Gastroesophageal sphincter (tissue), 4 donors: ENCODE results near the gene RBM4B. TPM values are rescaled to one million over a fixed set of nuclear protein-coding genes. Genes with fewer than 3 reads are reported as not detected.
"Not testable (repeated sequence)": the region's sequence is repeated elsewhere in the genome, so short reads cannot be mapped to it uniquely, and the experiment has no call there.

Experiments
- ATAC-seq: fragments of 150-250 bp; one replicate; pipeline ENCODE4 v1.9.1; 2016; ENCODE audit warnings: mild to moderate bottlenecking, moderate library complexity
- H3K27ac ChIP-seq, 4 donors: fragments of 200-600 bp; sonication (generic) in 3 of 4; 1 replicate in 3 of 4; 2 replicates in 1 of 4; pipeline ENCODE4 v1.5.1; 2016 to 2019
- H3K27me3 ChIP-seq: fragments of 200-600 bp; sonication (generic); one replicate; pipeline ENCODE4 v1.5.1; 2019
- H3K36me3 ChIP-seq, 2 donors: fragments of 200-600 bp; sonication (generic); one replicate each; pipeline ENCODE4 v1.5.1; 2019; ENCODE audit warnings: control low read depth in 1 of 2
- H3K4me1 ChIP-seq, 3 donors: fragments of 200-600 bp; sonication (generic); 1 replicate in 2 of 3; 2 replicates in 1 of 3; pipeline ENCODE4 v1.5.1; 2016 to 2019; ENCODE audit warnings: control low read depth in 2 of 3
- H3K4me3 ChIP-seq, 2 donors: fragments of 200-600 bp; sonication (generic); one replicate each; pipeline ENCODE4 v1.5.1; 2019; ENCODE audit warnings: mild to moderate bottlenecking in 1 of 2, moderate library complexity in 1 of 2
- H3K9me3 ChIP-seq, 3 donors: fragments of 200-600 bp; sonication (generic); one replicate each; pipeline ENCODE4 v1.5.1; 2017 to 2019; ENCODE audit warnings: control low read depth in 2 of 3
- CTCF ChIP-seq, 4 experiments: fragments of 200-600 bp in 2 of 4; fragments of 450-650 bp in 2 of 4; sonication (generic) in 1 of 4; IDR thresholded peaks; one replicate each; pipeline ENCODE4 v1.5.1; 2017 to 2019; ENCODE audit warnings: antibody characterized with exemption in 4 of 4, mild to moderate bottlenecking in 2 of 4, moderate library complexity in 2 of 4
- EP300 ChIP-seq: sonication (generic); formaldehyde crosslinking; IDR thresholded peaks from one replicate; pipeline ENCODE4 v1.6.1; 2017; ENCODE audit warnings: antibody characterized with exemption, mild to moderate bottlenecking
- POLR2A ChIP-seq, 2 donors: fragments of 450-650 bp; IDR thresholded peaks; one replicate each; pipeline ENCODE4 v1.6.1; 2017; ENCODE audit warnings: antibody characterized with exemption in 2 of 2, mild to moderate bottlenecking in 2 of 2, moderate library complexity in 1 of 2
- POLR2AphosphoS5 ChIP-seq: sonication (generic); formaldehyde crosslinking; IDR thresholded peaks from one replicate; pipeline ENCODE4 v1.6.1; 2017; ENCODE audit warnings: antibody characterized with exemption
- WGBS, 2 donors: methylation state at CpG; one replicate each; pipeline ENCODE4 v1.1.5; 2018; ENCODE audit warnings: low coverage in 1 of 2; 5-methylcytosine and 5-hydroxymethylcytosine counted together
- total RNA-seq, 4 donors: library from RNA; depleted of rRNA; stranded (reverse); fragments of >200 nt; gene quantifications; one replicate each; pipeline ENCODE4 v1.1.0, GENCODE V29; 2016

Gene RBM4B
- total RNA-seq, 4 donors from 2014 or later, result 10.7 to 28.2 (median 12.3) TPM

GRCh38 chr11:66651016-66651415, 26.7 kb downstream of the RBM4B start:
- no peak overlapping the region for H3K27ac ChIP-seq
- no peaks in the 10 kb centered on the region for H3K27me3 ChIP-seq
- H3K4me3 ChIP-seq, result no peak overlapping the region
- no peak for ATAC-seq
- peaks cover 0 to 96% of the 10 kb centered on the region in 2 donors for H3K36me3 ChIP-seq
- WGBS, 2 donors, result 75% methylated on average over 2 of the region's 2 CpGs; no CpG with 5 or more reads in 1 of the 2 donors
- H3K4me1 ChIP-seq, result peaks cover 4 to 37% (median 9%) of the 10 kb centered on the region in 3 donors
- no peak for TF ChIP-seq POLR2A (IDR thresholded peaks at IDR 0.05)
- no peak for TF ChIP-seq EP300
- TF ChIP-seq CTCF (IDR thresholded peaks at IDR 0.05), result no peak
- TF ChIP-seq POLR2AphosphoS5, result no peak
- H3K9me3 ChIP-seq, result no peaks in the 10 kb centered on the region

GRCh38 chr11:66649903-66650302, 27.8 kb downstream of the RBM4B start:
- Histone ChIP-seq H3K27ac (no peak overlapping the region), H3K27me3 (no peaks in the 10 kb centered on the region), H3K9me3 (no peaks in the 10 kb centered on the region), H3K4me1 (peaks cover 13 to 48% (median 17%) of the 10 kb centered on the region in 3 donors), H3K36me3 (peaks cover 0 to 97% of the 10 kb centered on the region in 2 donors), H3K4me3 (no peak overlapping the region)
- ATAC-seq, result no peak
- 89 to 91% methylated on average over 4 of the region's 5 CpGs for WGBS, 2 donors
- TF ChIP-seq POLR2A (IDR thresholded peaks at IDR 0.05) (no peak), EP300 (no peak), CTCF (IDR thresholded peaks at IDR 0.05) (no peak), POLR2AphosphoS5 (no peak)

DNA sequence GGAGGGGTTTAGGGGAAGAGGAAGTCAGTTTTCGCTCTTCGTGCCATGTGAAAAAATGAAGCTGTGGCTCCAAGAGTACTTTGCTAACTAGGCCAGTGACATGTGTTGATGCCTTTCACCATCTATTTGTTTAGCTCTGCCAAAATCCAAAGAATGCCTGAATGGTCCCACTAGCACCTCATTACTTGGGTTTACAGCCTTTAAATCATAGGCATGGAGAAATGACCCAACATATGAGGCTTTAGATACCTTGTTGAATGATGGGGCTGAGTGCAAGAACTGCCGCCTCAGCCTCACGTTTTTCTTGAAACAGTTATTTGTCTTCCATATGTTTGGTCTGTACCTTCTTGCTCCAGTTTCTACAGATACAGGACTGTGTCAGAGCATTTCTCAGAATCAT, 30.9 kb downstream of the RBM4B start:
- Histone ChIP-seq H3K4me3 (no peak overlapping the region), H3K9me3 (no peaks in the 10 kb centered on the region), H3K4me1 (peaks cover 16 to 79% (median 47%) of the 10 kb centered on the region in 3 donors), H3K36me3 (peaks cover 0 to 89% of the 10 kb centered on the region in 2 donors), H3K27me3 (no peaks in the 10 kb centered on the region), H3K27ac (peak overlapping the region in 3 of 4 donors; percentile 52 to 64 (median 57))
- TF ChIP-seq CTCF (IDR thresholded peaks at IDR 0.05) (no peak), POLR2A (IDR thresholded peaks at IDR 0.05) (no peak), EP300 (no peak)
- ATAC-seq, result no peak
- 65 to 74% methylated on average over 4 of the region's 4 CpGs for WGBS, 2 donors

GRCh38 chr11:66643745-66644437, 33.8 kb downstream of the RBM4B start:
- Histone ChIP-seq H3K4me3 (peak overlapping the region in 1 of 2 donors; percentile 78), H3K27me3 (no peaks in the 10 kb centered on the region), H3K4me1 (peaks cover 29 to 96% (median 65%) of the 10 kb centered on the region in 3 donors), H3K9me3 (no peaks in the 10 kb centered on the region), H3K36me3 (peaks cover 0 to 78% of the 10 kb centered on the region in 2 donors), H3K27ac (peak overlapping the region in 3 of 4 donors; percentile 5 to 60 (median 21))
- 65 to 76% methylated on average over 4 to 6 of the region's 24 CpGs for WGBS, 2 donors
- ATAC-seq, result no peak
- TF ChIP-seq EP300, result no peak
- no peak for TF ChIP-seq CTCF (IDR thresholded peaks at IDR 0.05)
- no peak for TF ChIP-seq POLR2AphosphoS5
- TF ChIP-seq POLR2A (IDR thresholded peaks at IDR 0.05), result no peak

GRCh38 chr11:66641834-66642233, 35.9 kb downstream of the RBM4B start:
- H3K4me3 ChIP-seq, result peak overlapping the region; percentile 17 to 78
- peak overlapping the region in 2 of 4 donors; percentile 2 to 91 for H3K27ac ChIP-seq
- H3K4me1 ChIP-seq, result peaks cover 34 to 88% (median 73%) of the 10 kb centered on the region in 3 donors
- no peaks in the 10 kb centered on the region for H3K27me3 ChIP-seq
- peaks cover 0 to 57% of the 10 kb centered on the region in 2 donors for H3K36me3 ChIP-seq
- WGBS, 2 donors, result 9 to 16% methylated on average over 3 of the region's 3 CpGs
- H3K9me3 ChIP-seq, result no peaks in the 10 kb centered on the region
- no peak for ATAC-seq
- TF ChIP-seq CTCF (IDR thresholded peaks at IDR 0.05), result no peak
- no peak for TF ChIP-seq EP300
- TF ChIP-seq POLR2A (IDR thresholded peaks at IDR 0.05), result no peak
- TF ChIP-seq POLR2AphosphoS5, result no peak

DNA sequence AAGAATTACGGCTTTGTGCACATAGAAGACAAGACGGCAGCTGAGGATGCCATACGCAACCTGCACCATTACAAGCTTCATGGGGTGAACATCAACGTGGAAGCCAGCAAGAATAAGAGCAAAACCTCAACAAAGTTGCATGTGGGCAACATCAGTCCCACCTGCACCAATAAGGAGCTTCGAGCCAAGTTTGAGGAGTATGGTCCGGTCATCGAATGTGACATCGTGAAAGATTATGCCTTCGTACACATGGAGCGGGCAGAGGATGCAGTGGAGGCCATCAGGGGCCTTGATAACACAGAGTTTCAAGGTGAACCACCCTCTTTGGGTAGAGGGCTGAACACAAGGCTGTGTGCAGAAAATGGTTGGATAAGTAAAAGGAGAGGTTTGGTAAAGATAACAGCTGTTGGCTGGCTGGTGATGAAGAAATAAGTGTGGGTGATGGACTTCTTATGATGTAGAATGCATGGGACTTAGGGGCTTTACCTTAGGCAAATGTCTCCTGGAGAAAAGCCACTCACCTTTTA, 37.8 kb downstream of the RBM4B start:
- peak overlapping the region in 1 of 2 donors; percentile 78 for H3K4me3 ChIP-seq
- H3K27me3 ChIP-seq, H3K9me3 ChIP-seq, ATAC-seq: not testable (repeated sequence)
- peaks cover 21 to 82% (median 56%) of the 10 kb centered on the region in 3 donors for H3K4me1 ChIP-seq
- peak overlapping the region in 3 of 4 donors; percentile 89 to 92 (median 91) for H3K27ac ChIP-seq
- H3K36me3 ChIP-seq, result peaks cover 0 to 38% of the 10 kb centered on the region in 2 donors
- 44% methylated on average over 7 of the region's 10 CpGs; no CpG with 5 or more reads in 1 of the 2 donors for WGBS, 2 donors
